Cardiac muscle cell (in vitro differentiated cells and primary cell): ENCODE data around the gene HK3. TPM values are rescaled to one million over a fixed set of nuclear protein-coding genes. Genes with fewer than 3 reads are reported as not detected.

ENCODE experiments used
- DNase-seq, 2 donors: peaks; one replicate each; pipeline versions ENCODE4 v3.0.0 to v3.0.0-alpha.2; 2010 to 2017; ENCODE audit warnings: low read depth in 1 of 2, low spot score in 1 of 2
- H3K27ac ChIP-seq: fragments of 200-600 bp; sonication (generic); 2 replicates; pipeline ENCODE4 v1.5.1; 2016
- H3K27me3 ChIP-seq: fragments of 200-600 bp; sonication (generic); 2 replicates; pipeline ENCODE4 v1.6.0; 2016; ENCODE audit warnings: control low read depth
- H3K36me3 ChIP-seq: fragments of 200-600 bp; sonication (generic); 2 replicates; pipeline ENCODE4 v1.5.1; 2016; ENCODE audit warnings: control low read depth
- H3K4me1 ChIP-seq: fragments of 200-600 bp; sonication (generic); 2 replicates; pipeline ENCODE4 v1.8.1; 2017; ENCODE audit warnings: low read depth, mild to moderate bottlenecking, mixed run types
- H3K4me3 ChIP-seq: fragments of 200-600 bp; sonication (generic); 2 replicates; pipeline ENCODE4 v1.5.1; 2016; ENCODE audit warnings: mild to moderate bottlenecking
- H3K9me3 ChIP-seq: fragments of 200-600 bp; sonication (generic); 2 replicates; pipeline ENCODE4 v1.5.1; 2017; ENCODE audit warnings: low read depth, mild to moderate bottlenecking, control low read depth
- polyA plus RNA-seq: library from polyadenylated mRNA; unstranded; fragments of >200 nt; fragmentation: Nextera tagmentation; extraction: Ambion mirVana; gene quantifications from 2 replicates; pipeline ENCODE4 v1.2.1, GENCODE V29; 2016
- total RNA-seq: library from RNA; depleted of rRNA; stranded (reverse); fragments of >200 nt; gene quantifications from 2 replicates; pipeline ENCODE4 v1.2.3, GENCODE V29; 2016
- TF ChIP-seq, protein P1 (sequence below): IDR thresholded peaks from 2 replicates; pipeline ENCODE4 v1.5.1; 2012; ENCODE audit warnings: low read depth, mild to moderate bottlenecking, low read length

Gene HK3
- total and polyA plus RNA-seq, 2 experiments from 2014 or later, result not detected

- Histone ChIP-seq H3K27me3 (peaks cover 4% of the 10 kb centered on the region), H3K4me1 (peaks cover 17% of the 10 kb centered on the region), H3K27ac (no peak overlapping the region), H3K4me3 (no peak overlapping the region), H3K9me3 (no peaks in the 10 kb centered on the region), H3K36me3 (no peaks in the 10 kb centered on the region)
- TF ChIP-seq, protein P1, sequence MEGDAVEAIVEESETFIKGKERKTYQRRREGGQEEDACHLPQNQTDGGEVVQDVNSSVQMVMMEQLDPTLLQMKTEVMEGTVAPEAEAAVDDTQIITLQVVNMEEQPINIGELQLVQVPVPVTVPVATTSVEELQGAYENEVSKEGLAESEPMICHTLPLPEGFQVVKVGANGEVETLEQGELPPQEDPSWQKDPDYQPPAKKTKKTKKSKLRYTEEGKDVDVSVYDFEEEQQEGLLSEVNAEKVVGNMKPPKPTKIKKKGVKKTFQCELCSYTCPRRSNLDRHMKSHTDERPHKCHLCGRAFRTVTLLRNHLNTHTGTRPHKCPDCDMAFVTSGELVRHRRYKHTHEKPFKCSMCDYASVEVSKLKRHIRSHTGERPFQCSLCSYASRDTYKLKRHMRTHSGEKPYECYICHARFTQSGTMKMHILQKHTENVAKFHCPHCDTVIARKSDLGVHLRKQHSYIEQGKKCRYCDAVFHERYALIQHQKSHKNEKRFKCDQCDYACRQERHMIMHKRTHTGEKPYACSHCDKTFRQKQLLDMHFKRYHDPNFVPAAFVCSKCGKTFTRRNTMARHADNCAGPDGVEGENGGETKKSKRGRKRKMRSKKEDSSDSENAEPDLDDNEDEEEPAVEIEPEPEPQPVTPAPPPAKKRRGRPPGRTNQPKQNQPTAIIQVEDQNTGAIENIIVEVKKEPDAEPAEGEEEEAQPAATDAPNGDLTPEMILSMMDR, result no peak
- peak in 1 of 2 donors; percentile 12 for DNase-seq
Measured at GRCh38 chr5:176863041-176863764, 35.9 kb downstream of the HK3 start.

DNA sequence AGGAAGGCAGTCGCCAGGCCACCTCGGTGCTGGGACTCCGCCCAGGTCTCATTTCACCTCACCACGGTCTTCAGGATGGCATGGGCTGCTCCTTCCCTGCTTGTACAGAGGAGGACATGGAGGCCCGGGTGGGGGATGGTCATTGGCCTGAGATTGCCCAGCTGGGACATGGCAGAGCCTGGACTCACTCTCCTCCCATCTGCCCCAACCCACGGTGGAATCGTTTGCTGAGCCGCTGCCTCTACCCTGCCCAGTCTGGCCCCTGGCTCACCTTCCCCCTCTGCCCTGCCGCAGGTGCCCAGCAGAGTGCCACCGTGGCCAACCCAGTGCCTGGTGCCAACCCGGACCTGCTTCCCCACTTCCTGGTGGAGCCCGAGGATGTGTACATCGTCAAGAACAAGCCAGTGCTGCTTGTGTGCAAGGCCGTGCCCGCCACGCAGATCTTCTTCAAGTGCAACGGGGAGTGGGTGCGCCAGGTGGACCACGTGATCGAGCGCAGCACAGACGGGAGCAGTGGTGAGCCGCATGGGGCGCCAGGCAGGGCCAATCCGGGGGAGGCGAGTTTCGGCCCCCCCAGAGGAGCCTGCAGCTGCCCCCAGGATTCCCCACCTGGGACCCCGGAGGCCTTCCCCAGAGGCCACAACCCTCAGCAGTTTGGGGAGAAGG is 36.7 kb downstream of the HK3 start:
- peaks cover 4% of the 10 kb centered on the region for H3K27me3 ChIP-seq
- no peaks in the 10 kb centered on the region for H3K9me3 ChIP-seq
- TF ChIP-seq, protein P1, result no peak
- H3K4me3 ChIP-seq, result no peak overlapping the region
- DNase-seq, result no peak
- H3K36me3 ChIP-seq, result no peaks in the 10 kb centered on the region
- peaks cover 16% of the 10 kb centered on the region for H3K4me1 ChIP-seq
- H3K27ac ChIP-seq, result no peak overlapping the region

DNA sequence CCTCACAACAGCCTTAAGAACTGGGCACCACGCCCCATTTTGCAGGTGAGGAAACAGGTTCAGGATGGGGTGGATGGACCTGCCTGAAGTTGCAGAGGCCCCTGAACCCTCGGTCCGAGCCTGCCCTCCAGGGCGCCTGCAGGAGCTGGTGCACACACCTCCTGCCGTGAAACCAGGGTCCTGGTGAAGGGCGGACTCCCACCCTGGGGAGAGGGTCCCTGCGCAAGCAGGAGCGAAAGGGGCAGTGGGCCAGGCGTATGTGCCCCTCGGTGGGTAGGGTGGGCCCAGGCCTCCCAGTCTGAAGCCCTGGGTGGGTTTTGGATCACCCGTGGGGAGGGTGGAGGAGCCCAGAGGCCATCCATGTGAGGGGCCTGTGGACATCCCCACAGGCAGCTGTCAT is 37.9 kb downstream of the HK3 start:
- H3K36me3 ChIP-seq, result no peaks in the 10 kb centered on the region
- no peaks in the 10 kb centered on the region for H3K9me3 ChIP-seq
- TF ChIP-seq, protein P1, result no peak
- DNase-seq, result no peak
- H3K4me1 ChIP-seq, result peaks cover 6% of the 10 kb centered on the region
- no peak overlapping the region for H3K27ac ChIP-seq
- peaks cover 4% of the 10 kb centered on the region for H3K27me3 ChIP-seq
- no peak overlapping the region for H3K4me3 ChIP-seq

DNA sequence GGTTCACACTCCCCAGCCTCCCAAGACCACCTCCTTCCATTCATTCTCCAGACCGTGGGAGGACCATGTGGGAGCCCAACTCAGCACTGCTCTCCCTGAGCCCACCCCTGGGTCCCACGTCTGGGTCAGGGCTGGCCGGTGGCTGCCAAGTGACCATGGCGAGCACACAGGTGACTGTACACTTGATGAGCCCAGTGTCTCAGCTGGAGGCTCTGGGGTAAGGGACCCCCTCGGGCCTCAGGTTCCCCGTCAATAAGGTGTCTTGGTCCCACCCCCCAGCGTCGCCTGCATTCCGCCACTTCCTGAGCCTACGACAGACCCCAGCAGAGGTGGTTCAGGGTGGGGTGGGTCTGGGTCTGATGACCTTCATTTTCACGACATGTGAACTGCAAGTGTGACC is 38.8 kb downstream of the HK3 start:
- no peak for DNase-seq
- H3K27me3 ChIP-seq, result peaks cover 1% of the 10 kb centered on the region
- H3K4me1 ChIP-seq, result peaks cover 6% of the 10 kb centered on the region
- TF ChIP-seq, protein P1, result no peak
- H3K9me3 ChIP-seq, result no peaks in the 10 kb centered on the region
- H3K4me3 ChIP-seq, result no peak overlapping the region
- no peak overlapping the region for H3K27ac ChIP-seq
- H3K36me3 ChIP-seq, result no peaks in the 10 kb centered on the region

- no peak overlapping the region for H3K4me3 ChIP-seq
- no peak for DNase-seq
- peaks cover 6% of the 10 kb centered on the region for H3K4me1 ChIP-seq
- H3K9me3 ChIP-seq, result no peaks in the 10 kb centered on the region
- TF ChIP-seq, protein P1, result no peak
- H3K27me3 ChIP-seq, result no peaks in the 10 kb centered on the region
- H3K36me3 ChIP-seq, result no peaks in the 10 kb centered on the region
- H3K27ac ChIP-seq, result no peak overlapping the region
Measured at GRCh38 chr5:176859916-176860315, 39.2 kb downstream of the HK3 start.
